Measurements from ENCODE around the gene KLK15.
"Not testable (repeated sequence)": the region's sequence is repeated elsewhere in the genome, so short reads cannot be mapped to it uniquely, and the experiment has no call there.

The KLK15 gene

DNA sequence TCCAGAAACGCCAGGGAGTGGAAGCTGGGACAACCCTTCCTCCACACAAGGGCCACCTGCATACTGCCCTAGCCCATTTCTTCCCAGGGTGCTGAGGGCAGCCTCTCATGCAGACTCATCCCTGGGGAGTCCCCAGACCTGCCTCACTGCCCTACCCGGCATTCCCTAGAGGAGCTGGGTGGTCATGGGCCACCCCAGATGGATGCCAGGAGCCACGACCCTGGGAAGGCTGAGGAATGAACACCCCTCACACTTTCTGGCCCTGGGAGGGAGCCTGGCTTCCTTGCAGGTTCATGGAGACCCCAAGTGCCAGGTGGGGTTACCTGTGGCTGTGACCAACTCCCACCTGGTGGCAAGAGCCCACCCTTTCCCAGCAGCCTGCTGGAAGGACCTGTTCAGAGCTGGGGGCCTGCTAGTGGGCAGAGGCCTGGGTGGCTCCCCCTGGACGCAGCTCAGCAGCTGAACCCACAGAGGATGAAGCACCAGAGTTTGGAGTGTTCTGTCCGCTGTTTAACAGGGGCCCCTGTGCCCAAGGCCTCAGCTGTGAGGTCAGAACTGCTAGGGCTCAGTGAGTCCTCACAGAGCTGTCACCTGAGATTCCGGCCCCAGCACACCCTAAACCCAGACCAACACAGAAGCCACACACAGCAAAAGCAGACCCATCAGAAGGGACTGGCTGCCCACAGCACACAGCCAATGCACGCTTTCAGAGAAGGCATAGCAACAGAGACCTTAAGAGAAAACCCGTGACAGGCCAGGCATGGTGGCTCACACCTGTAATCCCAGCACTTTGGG is 36.5 kb downstream of the KLK15 start:
- DNase-seq (ENCODE audit: low read depth in 1 of 2, low spot score in 1 of 2), result no peak

DNA sequence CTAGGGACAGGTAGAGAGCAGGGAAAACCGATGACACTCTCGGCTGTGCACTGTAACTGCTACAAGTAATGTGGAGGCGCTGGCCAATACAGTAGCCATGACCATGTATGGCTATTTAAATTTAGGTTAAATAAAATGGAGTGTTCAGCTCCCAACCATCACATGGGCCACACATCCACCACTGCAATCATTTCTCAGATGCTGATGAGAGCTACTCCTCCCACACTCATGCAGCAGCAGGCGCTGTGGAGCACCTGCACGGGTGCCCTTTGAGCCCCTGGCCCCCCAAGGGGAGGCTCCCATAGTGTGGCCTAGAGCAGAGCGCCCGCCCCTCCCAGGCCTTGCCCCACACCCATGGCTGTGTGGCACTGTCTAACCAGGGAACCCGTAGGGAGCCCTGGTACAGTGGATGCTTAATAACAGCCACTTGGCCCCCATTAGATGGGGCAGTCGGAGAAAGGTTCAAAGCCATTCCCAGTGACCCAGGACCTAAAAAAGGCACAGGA is 37.2 kb downstream of the KLK15 start:
- DNase-seq (ENCODE audit: low read depth in 1 of 2, low spot score in 1 of 2), result no peak

DNA sequence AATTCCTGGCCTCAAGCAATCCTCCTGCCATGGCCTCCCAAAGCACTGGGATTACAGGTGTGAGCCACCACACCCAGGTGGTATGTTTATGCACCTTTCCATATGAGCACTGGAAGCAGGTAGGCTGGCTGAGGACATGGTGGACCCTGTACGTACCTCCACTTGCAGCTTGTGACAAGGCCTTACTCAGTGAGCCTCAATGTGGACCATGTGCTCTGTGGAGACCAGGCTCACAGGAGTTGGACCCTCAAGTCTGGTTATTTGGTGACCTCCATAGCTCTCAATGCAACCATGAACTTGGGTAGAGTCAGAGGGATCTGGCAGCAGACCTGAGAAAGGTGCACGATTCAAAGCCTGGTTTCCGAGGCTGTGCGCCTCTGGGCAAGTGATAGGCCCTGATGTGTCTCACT is 37.7 kb downstream of the KLK15 start:
- DNase-seq (ENCODE audit: low read depth in 1 of 2, low spot score in 1 of 2), result no peak

- DNase-seq (ENCODE audit: low read depth in 1 of 2, low spot score in 1 of 2), result peak in 1 of 2 donors; percentile 28
Measured at GRCh38 chr19:50794876-50795663, 38.3 kb downstream of the KLK15 start.

GRCh38 chr19:50794074-50794875 is 39.1 kb downstream of the KLK15 start:
- DNase-seq (ENCODE audit: low read depth in 1 of 2, low spot score in 1 of 2), result no peak

- no peak for DNase-seq (ENCODE audit: low read depth in 1 of 2, low spot score in 1 of 2)
Measured at GRCh38 chr19:50793558-50794065, 39.8 kb downstream of the KLK15 start.

DNA sequence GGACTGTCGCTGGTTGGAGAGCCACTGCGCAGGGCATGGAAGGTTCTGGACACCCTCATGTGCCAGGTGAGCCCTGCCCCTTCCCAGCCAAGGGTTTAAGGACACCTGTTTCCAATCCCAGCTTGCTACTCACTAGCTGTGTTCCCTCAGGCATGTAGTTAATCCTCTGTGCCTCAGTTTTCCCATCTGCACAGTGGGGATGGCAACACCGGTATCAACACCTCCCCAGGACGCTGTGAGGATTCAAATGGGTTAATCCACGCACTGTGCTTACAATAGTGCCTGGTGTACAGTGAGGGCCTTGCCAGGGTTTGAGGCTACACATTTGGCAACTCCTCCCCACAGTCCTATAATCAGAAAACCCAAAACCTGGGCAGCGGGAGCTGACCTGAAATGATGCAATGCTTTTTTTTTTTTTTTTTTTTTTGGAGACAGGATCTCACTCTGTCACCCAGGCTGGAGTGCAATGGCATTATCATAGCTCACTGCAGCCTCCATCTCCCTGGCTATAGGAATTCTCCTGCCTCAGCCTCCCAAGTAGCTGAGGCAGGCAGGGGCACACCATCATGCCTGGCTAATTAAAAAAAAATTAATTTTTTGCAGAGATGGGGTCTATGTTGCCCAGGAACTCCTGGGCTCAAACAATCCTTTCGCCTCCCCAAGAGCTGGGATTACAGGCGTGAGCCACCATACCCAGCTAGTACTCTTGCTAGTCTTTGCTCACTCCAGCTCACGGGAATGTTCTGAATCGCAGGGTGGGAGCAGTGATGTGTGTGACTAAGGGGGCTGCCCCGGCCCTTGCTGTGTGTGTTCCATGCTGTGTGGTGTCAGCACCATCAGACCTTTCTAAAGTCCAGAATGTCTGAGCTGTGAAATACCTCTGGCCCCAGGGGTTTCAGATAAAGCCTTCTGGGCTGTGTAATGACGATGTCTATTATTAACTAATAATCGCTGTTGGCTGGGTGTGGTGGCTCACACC is 40.8 kb downstream of the KLK15 start:
- no peak for DNase-seq (ENCODE audit: low read depth in 1 of 2, low spot score in 1 of 2)

GRCh38 chr19:50791594-50792271 is 41.6 kb downstream of the KLK15 start:
- DNase-seq (ENCODE audit: low read depth in 1 of 2, low spot score in 1 of 2), result no peak

DNA sequence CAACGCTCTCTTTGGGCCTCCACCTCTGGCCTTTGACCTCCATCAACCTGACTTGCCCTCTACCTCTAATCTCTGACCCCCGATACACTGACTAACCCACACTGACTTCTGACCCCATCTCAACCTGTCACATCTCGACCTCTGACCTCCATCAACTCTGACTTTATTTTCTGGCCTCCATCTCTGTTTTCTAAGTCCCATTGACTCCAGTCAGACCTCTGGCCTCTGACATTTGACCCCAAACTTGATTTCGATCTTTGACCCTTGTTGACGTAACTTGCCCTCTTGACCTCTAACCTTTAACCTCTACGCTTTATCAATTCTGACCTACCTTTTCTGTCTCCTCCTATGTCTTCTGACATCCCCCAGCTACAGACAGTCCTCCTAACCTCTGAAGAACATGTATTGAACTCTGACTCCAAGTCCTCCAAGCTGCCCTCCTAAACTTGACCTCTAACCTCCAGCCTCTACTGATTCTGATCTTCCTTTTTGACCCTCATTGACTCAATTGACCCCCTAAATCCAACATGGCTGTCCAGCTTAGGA is 42.4 kb downstream of the KLK15 start:
- DNase-seq (ENCODE audit: low read depth in 1 of 2, low spot score in 1 of 2), result no peak

GRCh38 chr19:50790396-50790795 is 43.0 kb downstream of the KLK15 start, which contains the start of gene ACP4:
ACP4 (plus strand) TSS chr19:50790415; CDS start chr19:50790415, 0 bp downstream.
- DNase-seq (ENCODE audit: low read depth in 1 of 2, low spot score in 1 of 2), result no peak

DNA sequence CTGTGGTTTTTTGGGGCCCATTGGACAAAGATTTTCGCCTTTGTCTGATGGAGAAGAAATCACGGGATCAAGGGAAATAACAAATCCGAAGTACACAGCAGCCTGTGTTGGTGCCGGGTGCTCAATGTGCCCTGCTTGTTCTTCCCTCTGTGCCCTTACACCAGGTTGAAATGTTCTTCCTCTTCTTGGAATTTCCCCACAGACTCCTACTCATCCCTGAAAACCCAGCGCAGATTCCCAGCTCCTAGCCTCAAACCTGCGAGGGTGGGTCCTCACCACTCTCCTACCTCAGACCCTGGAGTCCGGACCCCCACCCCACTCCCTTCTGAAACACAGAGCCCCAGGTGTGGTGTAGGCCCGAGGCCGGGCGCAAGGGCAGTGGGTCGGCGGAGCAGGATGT is 48.0 kb downstream of the KLK15 start:
- DNase-seq (ENCODE audit: low read depth in 1 of 2, low spot score in 1 of 2), result no peak

- DNase-seq (ENCODE audit: low read depth in 1 of 2, low spot score in 1 of 2), result no peak
Measured at GRCh38 chr19:50784710-50785109, 48.7 kb downstream of the KLK15 start.

- not testable (repeated sequence) for DNase-seq (ENCODE audit: low read depth in 1 of 2, low spot score in 1 of 2)
Measured at GRCh38 chr19:50783848-50784152, 49.6 kb downstream of the KLK15 start.

DNA sequence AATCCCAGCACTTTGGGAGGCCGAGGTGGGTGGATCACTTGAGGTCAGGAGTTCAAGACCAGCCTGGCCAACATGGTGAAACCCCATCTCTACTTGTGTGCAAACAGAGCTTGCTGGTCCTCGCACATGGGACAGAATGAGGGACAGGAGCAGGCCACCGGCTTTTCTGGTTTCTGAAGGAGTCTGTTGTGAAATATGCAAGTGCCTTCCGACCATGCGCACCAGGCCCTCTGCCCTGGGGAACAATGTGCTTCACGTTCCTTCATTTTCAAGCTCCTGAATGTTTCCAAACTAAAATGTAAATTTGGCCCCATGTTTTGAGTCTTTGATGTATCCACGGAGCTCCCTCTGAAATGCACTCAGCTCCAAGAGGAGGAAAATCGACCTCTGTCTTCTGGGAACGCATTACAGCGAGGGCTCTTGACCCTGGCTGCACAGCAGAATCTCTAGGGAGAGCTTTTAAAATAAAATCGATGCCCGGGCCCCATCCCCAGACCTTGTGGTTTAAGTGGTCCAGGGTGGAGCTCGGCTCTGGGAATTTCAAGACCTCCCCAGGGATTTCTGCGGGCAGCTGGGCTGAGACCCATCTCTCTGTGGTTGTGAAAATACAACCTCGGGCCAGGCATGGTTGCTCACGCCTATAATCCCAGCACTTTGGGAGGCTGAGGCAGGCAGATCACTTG is 52.5 kb downstream of the KLK15 start:
- DNase-seq (ENCODE audit: low read depth in 1 of 2, low spot score in 1 of 2), result no peak

DNA sequence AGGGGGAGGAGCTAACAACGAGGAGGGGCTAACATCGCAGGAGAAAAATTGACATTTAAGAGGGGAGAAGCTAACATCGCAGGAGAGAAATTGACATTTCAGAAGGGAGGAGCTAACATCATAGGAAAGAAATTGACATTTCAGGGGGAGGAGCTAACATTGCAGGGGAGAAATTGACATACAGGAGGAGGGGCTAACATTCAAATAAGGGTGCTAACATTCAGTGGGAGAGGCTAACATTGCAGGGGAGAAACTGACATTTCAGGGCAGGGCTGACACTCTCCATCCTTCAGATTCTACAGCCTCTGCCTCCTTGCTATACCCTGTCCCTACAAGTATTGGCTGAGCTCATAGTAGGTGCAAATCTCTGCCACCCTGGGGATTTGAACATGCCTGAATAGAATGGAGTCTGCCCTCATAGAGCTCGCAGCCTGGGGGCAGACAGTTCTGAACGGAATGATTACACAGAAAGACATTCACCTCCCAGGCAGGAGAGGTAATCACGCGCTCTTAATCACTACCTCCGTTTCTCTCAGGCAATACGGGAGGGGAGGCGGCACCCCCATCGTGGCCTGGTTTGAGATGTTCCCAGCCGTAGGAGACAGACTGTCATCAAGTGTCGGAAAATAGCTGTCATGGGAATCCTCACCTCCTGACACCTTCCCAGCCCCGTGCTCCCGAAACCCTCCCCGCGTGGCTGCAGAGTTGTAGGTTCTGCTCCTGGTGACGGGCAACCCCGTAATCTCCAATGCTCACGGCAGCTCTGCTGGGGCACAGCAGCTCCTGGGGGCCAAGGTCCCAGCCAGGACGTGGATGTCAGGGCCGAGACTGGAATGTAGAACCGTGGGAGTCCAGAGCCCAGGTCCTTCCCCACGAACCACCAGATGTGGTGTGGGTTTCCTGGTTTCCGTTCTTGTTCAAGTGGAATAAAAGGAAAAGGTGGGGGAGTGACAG is 53.6 kb downstream of the KLK15 start:
- no peak for DNase-seq (ENCODE audit: low read depth in 1 of 2, low spot score in 1 of 2)

DNA sequence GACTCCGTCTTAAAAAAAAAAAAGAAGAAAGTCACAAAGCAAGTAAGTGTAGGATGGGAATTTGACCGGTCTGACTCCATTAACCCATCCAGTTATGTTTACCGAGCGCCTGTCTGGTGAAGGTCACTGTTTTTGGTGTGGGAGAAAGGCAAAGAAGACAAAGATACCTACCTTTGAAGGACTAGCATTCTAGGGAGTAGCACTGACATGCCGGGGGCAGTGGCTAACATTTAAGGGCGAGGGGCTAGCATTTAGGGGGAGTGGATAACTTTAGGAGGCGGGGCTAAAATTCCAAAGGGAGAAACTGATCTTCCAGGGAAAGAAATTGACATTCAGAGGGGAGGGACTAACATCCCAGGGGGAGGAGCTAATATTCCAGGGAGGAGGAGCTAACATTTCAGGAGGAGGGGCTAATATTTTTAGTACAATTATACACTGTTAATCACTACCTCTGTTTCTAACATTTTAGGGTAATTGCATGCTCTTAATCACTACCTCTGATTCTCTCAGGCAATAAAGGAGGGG is 54.4 kb downstream of the KLK15 start:
- DNase-seq (ENCODE audit: low read depth in 1 of 2, low spot score in 1 of 2), result no peak

GRCh38 chr19:50777830-50778303 is 55.5 kb downstream of the KLK15 start:
- DNase-seq (ENCODE audit: low read depth in 1 of 2, low spot score in 1 of 2), result no peak
